HG02852 (cell line): ENCODE measurements around the gene F8.

ENCODE experiments used
- ATAC-seq: cut with Tn5 transposase; IDR thresholded peaks from one replicate; pipeline ENCODE4 v1.9.1; 2021; ENCODE audit warnings: mild to moderate bottlenecking, moderate library complexity; ENCODE audit not compliant: unreplicated experiment

The F8 gene

GRCh38 chrX:155022585-155022984 is at the start of gene F8:
Gene F8 (minus strand): TSS chrX:155022723. CDS start chrX:155022552, 171 bp downstream.
- no peak for ATAC-seq

GRCh38 chrX:155071694-155072280 is 49.3 kb upstream of the F8 start:
- no peak for ATAC-seq

- peak; percentile 84 for ATAC-seq
Observed at GRCh38 chrX:155070975-155071693, 48.6 kb upstream of the F8 start, which contains the start of the genes BRCC3, CMC4 and MTCP1. Gene BRCC3 (plus strand): TSS chrX:155071508. CDS start chrX:155071528, 20 bp downstream. Gene CMC4 (minus strand): TSS chrX:155071136. CDS start chrX:155064023, 7,113 bp downstream. Gene MTCP1 (minus strand): TSS chrX:155071136. CDS start chrX:155066010, 5,126 bp downstream.

GRCh38 chrX:155070663-155070974 is 48.1 kb upstream of the F8 start:
- ATAC-seq, result peak; percentile 22

DNA sequence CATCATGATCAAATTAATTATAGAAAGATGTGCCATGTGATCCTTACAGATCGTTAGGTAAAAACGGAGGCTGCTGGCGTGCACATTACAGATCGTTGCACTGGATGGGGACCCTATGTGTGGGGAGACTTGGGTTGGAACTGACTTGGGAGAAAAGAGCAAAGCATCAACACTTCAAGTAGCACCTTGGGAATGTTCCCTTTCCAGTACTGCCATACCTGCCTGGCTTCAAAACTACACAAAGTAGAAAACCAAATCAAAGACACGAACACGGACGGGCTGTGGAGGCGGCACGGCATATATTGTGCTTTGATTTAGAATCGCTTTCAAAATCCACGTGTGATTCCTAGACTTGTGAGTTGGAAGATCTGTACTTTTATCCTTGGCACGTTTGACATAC is 47.5 kb upstream of the F8 start:
- ATAC-seq, result no peak

GRCh38 chrX:155069414-155069813 is 46.9 kb upstream of the F8 start:
- ATAC-seq, result no peak

DNA sequence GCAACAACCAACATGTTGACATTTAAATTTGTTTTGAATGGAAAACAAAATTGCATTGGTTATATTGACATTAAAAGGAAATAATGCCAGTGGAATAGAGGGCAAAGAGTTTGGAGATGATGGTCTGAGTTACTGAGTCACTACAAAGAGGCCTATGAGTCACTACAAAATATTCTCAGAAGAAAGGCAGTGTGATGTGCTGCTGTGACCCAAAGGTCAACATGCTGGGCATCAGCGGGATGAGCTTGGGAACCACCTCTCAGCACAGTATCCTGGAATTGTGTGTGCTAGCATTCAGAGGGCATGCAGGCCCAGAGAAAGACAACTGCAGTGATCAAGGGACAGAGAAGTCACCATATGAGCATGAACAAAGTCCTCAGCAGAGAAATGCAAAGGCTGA is 45.6 kb upstream of the F8 start:
- no peak for ATAC-seq

- ATAC-seq, result no peak
Observed at GRCh38 chrX:155065035-155065734, 42.7 kb upstream of the F8 start.

DNA sequence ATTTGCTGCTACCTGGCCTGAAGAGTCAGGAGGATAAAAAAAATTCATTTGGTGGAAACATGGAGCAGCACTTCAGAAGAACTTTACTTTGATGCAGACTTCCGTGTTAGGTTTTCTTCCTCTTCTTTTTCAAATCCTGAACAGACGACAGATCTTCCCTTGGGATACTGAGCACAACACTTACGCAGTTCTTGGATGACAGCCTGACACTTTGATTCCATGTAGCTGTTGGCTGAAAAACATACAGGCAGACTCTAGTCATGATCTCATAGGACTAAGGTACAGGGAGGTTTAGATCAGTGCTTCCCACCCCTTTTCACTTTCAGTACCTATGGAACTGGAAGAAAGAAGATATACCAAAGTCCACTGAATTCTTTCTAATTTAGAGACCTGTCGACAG is 39.2 kb upstream of the F8 start:
- ATAC-seq, result no peak

GRCh38 chrX:155056877-155057792 is 34.6 kb upstream of the F8 start:
- peak; percentile 90 for ATAC-seq

GRCh38 chrX:155056471-155056870 is 33.9 kb upstream of the F8 start:
- no peak for ATAC-seq

DNA sequence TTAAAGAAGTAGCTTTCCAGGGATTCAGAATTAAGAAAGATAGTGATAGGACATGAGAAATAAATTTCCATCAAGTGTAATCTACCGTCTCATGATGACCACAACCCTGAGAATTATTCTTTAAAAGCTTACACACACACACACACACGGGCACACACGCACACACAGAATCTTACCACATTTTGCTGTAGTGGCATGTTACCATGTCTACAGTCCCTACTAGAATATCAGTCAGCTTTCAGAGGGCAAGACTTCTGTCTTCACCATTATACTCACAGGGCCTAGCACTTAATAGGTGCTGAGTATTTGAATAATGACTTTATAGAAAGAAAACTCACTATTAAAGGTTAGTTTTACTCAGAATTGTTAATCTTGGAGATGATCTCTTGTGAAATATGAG is 33.0 kb upstream of the F8 start:
- no peak for ATAC-seq

DNA sequence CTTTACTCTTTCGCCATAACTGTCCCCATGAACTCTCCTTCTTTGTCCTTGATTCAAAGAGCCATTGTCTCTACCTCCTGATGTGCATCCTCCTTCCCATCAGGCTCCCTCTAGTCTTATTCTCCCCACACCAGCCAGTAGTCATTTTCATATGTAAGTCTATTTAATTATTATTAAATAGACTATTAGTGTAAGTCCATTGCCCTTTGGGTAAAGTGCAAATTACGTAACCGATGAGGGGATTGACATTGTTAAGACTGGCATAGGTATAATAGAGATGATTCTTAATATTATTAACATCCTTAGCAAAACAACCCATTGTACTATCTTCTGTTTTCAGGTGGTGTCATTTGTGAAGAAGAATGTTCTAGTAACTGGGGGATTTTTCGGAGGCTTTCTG is 31.7 kb upstream of the F8 start:
- ATAC-seq, result no peak

- no peak for ATAC-seq
Observed at GRCh38 chrX:155053656-155054055, 31.1 kb upstream of the F8 start.

DNA sequence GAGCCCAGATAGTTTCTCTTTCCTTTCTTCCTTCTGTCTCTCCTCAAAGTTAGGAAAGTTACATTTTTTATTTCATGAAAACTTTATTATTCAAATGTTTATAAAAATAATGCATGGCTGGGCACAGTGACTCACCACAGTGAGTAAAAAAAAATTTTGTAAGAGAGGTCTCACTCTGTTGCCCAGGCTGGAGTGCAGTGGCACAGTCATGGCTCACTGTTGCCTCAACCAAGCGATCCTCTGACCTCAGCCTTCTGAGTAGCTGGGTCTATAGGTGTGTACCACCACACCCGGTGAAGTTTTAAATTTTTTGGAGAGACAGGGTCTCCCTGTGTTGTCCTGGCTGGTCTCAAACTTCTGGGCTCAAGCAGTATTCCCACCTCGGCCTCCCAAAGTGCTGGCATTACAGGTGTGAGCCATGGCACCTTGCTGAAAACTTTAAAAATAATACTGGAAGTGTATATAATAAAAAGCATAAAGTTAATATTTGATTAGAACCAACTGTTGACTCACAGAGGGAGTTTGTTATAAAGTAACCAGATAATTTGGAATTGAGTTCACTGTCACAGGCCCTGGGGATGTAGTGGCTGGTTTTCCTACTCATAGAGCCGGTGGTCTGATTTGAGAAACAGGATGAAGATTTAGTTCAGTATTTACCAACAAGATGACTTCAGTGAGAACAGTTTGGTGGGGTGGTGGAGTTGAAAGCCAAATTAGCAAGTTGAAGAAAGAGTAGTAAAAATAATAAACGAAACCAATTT is 30.4 kb upstream of the F8 start:
- no peak for ATAC-seq

- no peak for ATAC-seq
Observed at GRCh38 chrX:155048977-155049619, 26.6 kb upstream of the F8 start.

GRCh38 chrX:155046811-155047528 is 24.4 kb upstream of the F8 start:
- ATAC-seq, result no peak

DNA sequence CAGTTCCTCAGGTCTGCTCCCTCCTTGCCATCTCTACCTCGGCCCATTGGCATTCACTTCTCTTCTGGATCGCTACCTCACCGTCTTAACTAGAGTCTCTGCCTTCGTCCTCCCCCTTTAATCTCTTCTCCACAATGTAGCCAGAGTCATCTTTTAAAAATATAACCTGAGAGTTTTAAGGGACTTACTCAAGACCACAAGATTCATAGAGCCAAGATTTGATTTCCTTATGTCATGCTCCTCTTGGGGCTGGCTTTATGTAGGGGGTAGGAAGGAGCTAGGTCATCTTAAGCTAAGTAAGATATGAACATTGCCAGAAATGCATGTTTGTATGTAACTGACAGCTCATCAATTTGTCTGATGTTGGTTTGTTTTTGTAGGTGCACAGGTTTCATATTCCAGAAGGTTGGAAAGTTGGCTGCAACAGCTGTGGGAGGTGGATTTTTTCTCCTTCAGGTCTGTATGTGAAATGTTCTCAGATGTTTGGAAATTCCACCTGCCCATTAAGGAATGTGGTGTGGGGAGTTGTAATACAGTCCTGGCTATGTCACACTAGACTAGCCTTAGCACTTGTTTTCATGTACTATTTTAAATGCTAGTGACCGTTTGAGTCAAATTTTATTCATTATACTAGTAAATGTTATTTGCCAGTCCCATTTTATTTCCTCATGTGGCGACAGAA is 23.7 kb upstream of the F8 start:
- no peak for ATAC-seq

- ATAC-seq, result no peak
Observed at GRCh38 chrX:155035688-155036087, 13.2 kb upstream of the F8 start.
